HFFc6 (cell line): ENCODE results near the gene NSD1. TPM values are rescaled to one million over a fixed set of nuclear protein-coding genes. Genes with fewer than 3 reads are reported as not detected.

Source experiments
- DNase-seq: peaks from one replicate; pipeline ENCODE4 v3.0.0-alpha.2; 2018
- H3K27ac Mint-ChIP-seq: 2 replicates; pipeline ENCODE4 v1.8.0; 2020; ENCODE audit warnings: mild to moderate bottlenecking, mixed read lengths
- H3K27me3 Mint-ChIP-seq: 2 replicates; pipeline ENCODE4 v1.8.0; 2021; ENCODE audit warnings: mild to moderate bottlenecking, moderate library complexity, mixed read lengths; ENCODE audit not compliant: insufficient read depth
- H3K36me3 Mint-ChIP-seq: 2 replicates; pipeline ENCODE4 v1.8.0; 2021; ENCODE audit warnings: low read depth, mixed read lengths
- H3K4me1 Mint-ChIP-seq: 2 replicates; pipeline ENCODE4 v1.8.0; 2020; ENCODE audit warnings: low read depth, mixed read lengths
- H3K4me3 Mint-ChIP-seq: 2 replicates; pipeline ENCODE4 v1.8.0; 2020; ENCODE audit warnings: mild to moderate bottlenecking, moderate library complexity, mixed read lengths
- H3K9me3 Mint-ChIP-seq: 2 replicates; pipeline ENCODE4 v1.8.0; 2020; ENCODE audit warnings: mild to moderate bottlenecking, mixed read lengths
- CTCF ChIP-seq: fragments of 200-600 bp; sonication (generic); IDR thresholded peaks from 2 replicates; pipeline ENCODE4 v1.5.0; 2021; ENCODE audit warnings: antibody characterized with exemption, mild to moderate bottlenecking
- total RNA-seq, 6 experiments: library from RNA; stranded (reverse); fragmentation: NEBNext Ultra II Directional; extraction: Animal tissue kit (Norgen Biotek cat#: 25700); gene quantifications; 2 replicates in 1 of 6; 3 replicates in 5 of 6; pipeline ENCODE4 v1.2.3, GENCODE V29; 2021

The NSD1 gene
- total RNA-seq, 6 experiments from 2014 or later = 42.6 to 56.4 (median 48.4) TPM

- H3K27me3 Mint-ChIP-seq = peaks cover 2% of the 10 kb centered on the region
- no peak for TF ChIP-seq CTCF
- peaks cover 14% of the 10 kb centered on the region for H3K36me3 Mint-ChIP-seq
- H3K9me3 Mint-ChIP-seq = no peaks in the 10 kb centered on the region
- DNase-seq = no peak
- H3K27ac Mint-ChIP-seq = peak overlapping the region; percentile 22; the same call in 1 of the 2 replicates
- peaks cover 52% of the 10 kb centered on the region for H3K4me1 Mint-ChIP-seq
- H3K4me3 Mint-ChIP-seq = no peak overlapping the region
Observed at GRCh38 chr5:177131019-177131320, 2.6 kb upstream of the NSD1 start.

GRCh38 chr5:177131352-177132135 is 2.0 kb upstream of the NSD1 start:
- H3K4me3 Mint-ChIP-seq = no peak overlapping the region
- no peak for DNase-seq
- H3K4me1 Mint-ChIP-seq = peaks cover 57% of the 10 kb centered on the region
- peaks cover 16% of the 10 kb centered on the region for H3K36me3 Mint-ChIP-seq
- TF ChIP-seq CTCF = no peak
- no peak overlapping the region; the same call in 1 of the 2 replicates for H3K27ac Mint-ChIP-seq
- H3K9me3 Mint-ChIP-seq = no peaks in the 10 kb centered on the region
- peaks cover 2% of the 10 kb centered on the region for H3K27me3 Mint-ChIP-seq

- Mint-ChIP-seq H3K4me3 (no peak overlapping the region), H3K27ac (no peak overlapping the region), H3K9me3 (no peaks in the 10 kb centered on the region), H3K27me3 (peaks cover 2% of the 10 kb centered on the region), H3K36me3 (peaks cover 24% of the 10 kb centered on the region), H3K4me1 (peaks cover 66% of the 10 kb centered on the region)
- DNase-seq = no peak
- TF ChIP-seq CTCF = no peak
Observed at GRCh38 chr5:177132136-177133095, 1.2 kb upstream of the NSD1 start.

GRCh38 chr5:177133853-177134696 is 502 bp downstream of the NSD1 start:
- H3K4me1 Mint-ChIP-seq = peaks cover 58% of the 10 kb centered on the region
- no peak for TF ChIP-seq CTCF
- peak overlapping the region; percentile 86 for H3K27ac Mint-ChIP-seq
- no peaks in the 10 kb centered on the region; the same call in 1 of the 2 replicates for H3K27me3 Mint-ChIP-seq
- no peak for DNase-seq
- peak overlapping the region; percentile 90 for H3K4me3 Mint-ChIP-seq
- H3K36me3 Mint-ChIP-seq = peaks cover 24% of the 10 kb centered on the region
- no peaks in the 10 kb centered on the region for H3K9me3 Mint-ChIP-seq

- Mint-ChIP-seq H3K27ac (peak overlapping the region; percentile 86), H3K36me3 (peaks cover 24% of the 10 kb centered on the region), H3K4me1 (peaks cover 56% of the 10 kb centered on the region), H3K9me3 (no peaks in the 10 kb centered on the region), H3K4me3 (peak overlapping the region; percentile 90), H3K27me3 (no peaks in the 10 kb centered on the region; the same call in 1 of the 2 replicates)
- DNase-seq = no peak
- TF ChIP-seq CTCF = no peak
Observed at GRCh38 chr5:177134697-177135225, 1.2 kb downstream of the NSD1 start.
